ENCODE measurements around the gene APOB. TPM values are rescaled to one million over a fixed set of nuclear protein-coding genes. Genes with fewer than 3 reads are reported as not detected.
A peak's percentile ranks its signal among the peaks of the same experiment; 100 is the strongest.

APOB gene
- total and polyA plus RNA-seq, 2 of the 13 experiments (the other 11 are each of a cell fraction or from before 2014, with no cell fraction given): 1,569 to 2,515 TPM

- TF ChIP-seq MEF2D (CRISPR knock-in tag; IDR thresholded peaks at IDR 0.05): peak; percentile 40; the same call in 1 of the 2 replicates
- TF ChIP-seq ZBTB21 (CRISPR knock-in tag; IDR thresholded peaks at IDR 0.05): no peak
- TF ChIP-seq HIVEP1 (CRISPR knock-in tag; IDR thresholded peaks at IDR 0.05): no peak
- TF ChIP-seq HOXA7 (CRISPR knock-in tag; IDR thresholded peaks at IDR 0.05): no peak
- no peak for TF ChIP-seq ZGPAT (CRISPR knock-in tag; IDR thresholded peaks at IDR 0.05)
- no peak for TF ChIP-seq CBX2 (IDR thresholded peaks at IDR 0.05; ENCODE audit: low read depth, low read length)
- TF ChIP-seq CBX2 (CRISPR knock-in tag; IDR thresholded peaks at IDR 0.05; ENCODE audit: low read depth): no peak
- TF ChIP-seq ZKSCAN8 (CRISPR knock-in tag; IDR thresholded peaks at IDR 0.05; ENCODE audit: borderline replicate concordance): no peak
- TF ChIP-seq, protein P1, sequence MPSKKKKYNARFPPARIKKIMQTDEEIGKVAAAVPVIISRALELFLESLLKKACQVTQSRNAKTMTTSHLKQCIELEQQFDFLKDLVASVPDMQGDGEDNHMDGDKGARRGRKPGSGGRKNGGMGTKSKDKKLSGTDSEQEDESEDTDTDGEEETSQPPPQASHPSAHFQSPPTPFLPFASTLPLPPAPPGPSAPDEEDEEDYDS (CRISPR knock-in tag; IDR thresholded peaks at IDR 0.05): peak; percentile 8; the same call in 1 of the 2 replicates
- no peak for TF ChIP-seq ZNF350 (CRISPR knock-in tag; IDR thresholded peaks at IDR 0.05; ENCODE audit: borderline replicate concordance, low read depth)
- TF ChIP-seq ZNF546 (CRISPR knock-in tag; conservative IDR thresholded peaks at IDR 0.05): no peak
- TF ChIP-seq ZNF264 (CRISPR knock-in tag; IDR thresholded peaks at IDR 0.05): no peak
- no peak for TF ChIP-seq DMAP1 (CRISPR knock-in tag; IDR thresholded peaks at IDR 0.05)
- TF ChIP-seq ZNF292 (CRISPR knock-in tag; IDR thresholded peaks at IDR 0.05; ENCODE audit: borderline replicate concordance, low read depth): no peak
- peak; percentile 17; the same call in 1 of the 2 replicates for TF ChIP-seq SAFB2 (CRISPR knock-in tag; IDR thresholded peaks at IDR 0.05; ENCODE audit: borderline replicate concordance, low read depth)
- 0 out of 2 replicates have a peak, but pooled peaks have one; percentile 16 for TF ChIP-seq SIX1 (CRISPR knock-in tag; IDR thresholded peaks at IDR 0.05; ENCODE audit: borderline replicate concordance)
- TF ChIP-seq ZNF709 (CRISPR knock-in tag; IDR thresholded peaks at IDR 0.05): no peak
- TF ChIP-seq ZNF674 (CRISPR knock-in tag; IDR thresholded peaks at IDR 0.05; ENCODE audit: low read depth): no peak; the same call in 1 of the 2 replicates
- TF ChIP-seq ZBTB3 (CRISPR knock-in tag; IDR thresholded peaks at IDR 0.05; ENCODE audit: borderline replicate concordance, low read depth): no peak; the same call in 1 of the 2 replicates
- TF ChIP-seq, protein P2, sequence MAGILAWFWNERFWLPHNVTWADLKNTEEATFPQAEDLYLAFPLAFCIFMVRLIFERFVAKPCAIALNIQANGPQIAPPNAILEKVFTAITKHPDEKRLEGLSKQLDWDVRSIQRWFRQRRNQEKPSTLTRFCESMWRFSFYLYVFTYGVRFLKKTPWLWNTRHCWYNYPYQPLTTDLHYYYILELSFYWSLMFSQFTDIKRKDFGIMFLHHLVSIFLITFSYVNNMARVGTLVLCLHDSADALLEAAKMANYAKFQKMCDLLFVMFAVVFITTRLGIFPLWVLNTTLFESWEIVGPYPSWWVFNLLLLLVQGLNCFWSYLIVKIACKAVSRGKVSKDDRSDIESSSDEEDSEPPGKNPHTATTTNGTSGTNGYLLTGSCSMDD (CRISPR knock-in tag; IDR thresholded peaks at IDR 0.05): no peak
- no peak for TF ChIP-seq KAT8 (CRISPR knock-in tag; IDR thresholded peaks at IDR 0.05)
- TF ChIP-seq ZNF326 (CRISPR knock-in tag; IDR thresholded peaks at IDR 0.05; ENCODE audit: borderline replicate concordance): no peak
- no peak for TF ChIP-seq ZNF251 (CRISPR knock-in tag; IDR thresholded peaks at IDR 0.05)
- TF ChIP-seq TCF7 (IDR thresholded peaks at IDR 0.05; ENCODE audit: low read depth): no peak; the same call in 1 of the 2 replicates
- TF ChIP-seq PAX8 (CRISPR knock-in tag; IDR thresholded peaks at IDR 0.05; ENCODE audit: borderline replicate concordance): no peak
- TF ChIP-seq, protein P3, sequence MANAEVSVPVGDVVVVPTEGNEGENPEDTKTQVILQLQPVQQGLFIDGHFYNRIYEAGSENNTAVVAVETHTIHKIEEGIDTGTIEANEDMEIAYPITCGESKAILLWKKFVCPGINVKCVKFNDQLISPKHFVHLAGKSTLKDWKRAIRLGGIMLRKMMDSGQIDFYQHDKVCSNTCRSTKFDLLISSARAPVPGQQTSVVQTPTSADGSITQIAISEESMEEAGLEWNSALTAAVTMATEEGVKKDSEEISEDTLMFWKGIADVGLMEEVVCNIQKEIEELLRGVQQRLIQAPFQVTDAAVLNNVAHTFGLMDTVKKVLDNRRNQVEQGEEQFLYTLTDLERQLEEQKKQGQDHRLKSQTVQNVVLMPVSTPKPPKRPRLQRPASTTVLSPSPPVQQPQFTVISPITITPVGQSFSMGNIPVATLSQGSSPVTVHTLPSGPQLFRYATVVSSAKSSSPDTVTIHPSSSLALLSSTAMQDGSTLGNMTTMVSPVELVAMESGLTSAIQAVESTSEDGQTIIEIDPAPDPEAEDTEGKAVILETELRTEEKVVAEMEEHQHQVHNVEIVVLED (CRISPR knock-in tag; IDR thresholded peaks at IDR 0.05; ENCODE audit: borderline replicate concordance): no peak
- no peak for TF ChIP-seq ZNF772 (CRISPR knock-in tag; IDR thresholded peaks at IDR 0.05)
Observed at GRCh38 chr2:21007129-21008013, 36.5 kb downstream of the APOB start (continued).

Measured in HepG2 (cell line).